Endothelial cell of umbilical vein (primary cell): ENCODE results near the gene MYO5B. TPM values are rescaled to one million over a fixed set of nuclear protein-coding genes. Genes with fewer than 3 reads are reported as not detected.

Experiments
- BruUV-seq: library from RNA; stranded (reverse); fragments of 400-500 nt; replicated peaks from 2 replicates; lab custom pipeline; 2021; lab: Mats Ljungman, UMichigan
- CTCF ChIA-PET: fragments of 300-600, 350-600 bp; sonication (Branson Sonifier 250); formaldehyde crosslinking; loops from one replicate; lab custom pipeline; 2021; ENCODE audit warnings: antibody characterized with exemption, inconsistent platforms; lab: Charles Lee
- POLR2A ChIA-PET: fragments of 300-600, 350-600 bp; sonication (Branson Sonifier 250); formaldehyde crosslinking; loops from one replicate; lab custom pipeline; 2021; ENCODE audit warnings: antibody characterized with exemption, inconsistent platforms; lab: Charles Lee
- DNase-seq: peaks from one replicate; pipeline ENCODE4 v3.0.0-alpha.2; 2011; ENCODE audit warnings: low read depth, low spot score
- FAIRE-seq: peaks from 2 replicates; lab custom pipeline; 2011; peaks lifted over from hg19 to GRCh38; lab: Jason Lieb, UNC
- H2AFZ ChIP-seq: 2 replicates; pipeline ENCODE4 v1.6.0; 2012; ENCODE audit warnings: low read depth, low read length, control low read depth, inconsistent platforms
- H3K27ac ChIP-seq: 2 replicates; pipeline ENCODE4 v1.5.1; 2011; ENCODE audit warnings: low read depth, mild to moderate bottlenecking, control low read depth, low read length, moderate library complexity; ENCODE audit not compliant: insufficient read depth
- H3K27me3 ChIP-seq, 2 experiments: 2 replicates each; pipeline versions ENCODE4 v1.6.0 to v1.6.1; 2011; ENCODE audit warnings: low read length in 2 of 2, mixed read lengths in 1 of 2; ENCODE audit not compliant: control insufficient read depth in 2 of 2, insufficient read depth in 2 of 2
- H3K36me3 ChIP-seq, 2 experiments: 2 replicates in 1 of 2; 3 replicates in 1 of 2; pipeline ENCODE4 v1.5.1; 2011; ENCODE audit warnings: low read length in 2 of 2, mild to moderate bottlenecking in 1 of 2, moderate library complexity in 1 of 2; ENCODE audit not compliant: control insufficient read depth in 2 of 2, insufficient read depth in 2 of 2; ENCODE audit errors: extremely low read depth in 1 of 2
- H3K4me1 ChIP-seq: 3 replicates; pipeline ENCODE4 v1.5.1; 2011; ENCODE audit warnings: mild to moderate bottlenecking, low read length; ENCODE audit not compliant: control insufficient read depth, insufficient read depth; ENCODE audit errors: extremely low read depth
- H3K4me2 ChIP-seq: 2 replicates; pipeline ENCODE4 v1.6.1; 2011; ENCODE audit warnings: low read length, control low read depth, mixed read lengths; ENCODE audit not compliant: insufficient read depth
- H3K4me3 ChIP-seq, 3 experiments: fragments of 200-600 bp in 1 of 3; sonication (generic), shearing (Covaris generic) in 1 of 3; replicated peaks in 1 of 3; 2 replicates each; pipeline ENCODE4 v1.5.1; 2011 to 2016; ENCODE audit warnings: control low read depth in 3 of 3, low read length in 3 of 3, mild to moderate bottlenecking in 2 of 3, inconsistent platforms in 1 of 3, low read depth in 1 of 3, moderate library complexity in 1 of 3; ENCODE audit not compliant: insufficient read depth in 1 of 3
- H3K79me2 ChIP-seq: 2 replicates; pipeline ENCODE4 v1.6.0; 2012; ENCODE audit warnings: low read length, inconsistent platforms; ENCODE audit not compliant: control insufficient read depth, insufficient read depth
- H3K9ac ChIP-seq: replicated peaks from 2 replicates; pipeline ENCODE3; 2011; ENCODE audit warnings: low read length, control low read depth; ENCODE audit not compliant: insufficient read depth; ENCODE audit errors: extremely low read depth
- H3K9me1 ChIP-seq: replicated peaks from 3 replicates; pipeline ENCODE4 v1.6.0; 2011; ENCODE audit warnings: mild to moderate bottlenecking, low read length; ENCODE audit not compliant: control insufficient read depth, insufficient read depth; ENCODE audit errors: extremely low read depth
- H3K9me3 ChIP-seq: replicated peaks from 2 replicates; pipeline ENCODE4 v1.5.1; 2012; ENCODE audit warnings: low read length, inconsistent platforms; ENCODE audit not compliant: control insufficient read depth, insufficient read depth
- H4K20me1 ChIP-seq: replicated peaks from 2 replicates; pipeline ENCODE3; 2011; ENCODE audit warnings: mild to moderate bottlenecking, low read length; ENCODE audit not compliant: control insufficient read depth, insufficient read depth; ENCODE audit errors: extremely low read depth
- EZH2 ChIP-seq: IDR thresholded peaks from 2 replicates; pipeline ENCODE4 v1.6.1; 2012; ENCODE audit warnings: borderline replicate concordance, low read depth, mild to moderate bottlenecking, moderate library complexity, low read length, inconsistent platforms; ENCODE audit not compliant: severe bottlenecking
- FOS ChIP-seq: IDR thresholded peaks from 2 replicates; pipeline ENCODE4 v1.6.1; 2011; ENCODE audit warnings: mild to moderate bottlenecking, low read length, moderate library complexity, borderline replicate concordance; ENCODE audit not compliant: insufficient read depth
- GATA2 ChIP-seq: IDR thresholded peaks from 2 replicates; pipeline ENCODE4 v1.7.0; 2011; ENCODE audit warnings: low read depth, mild to moderate bottlenecking, moderate library complexity, mixed read lengths, low read length; ENCODE audit not compliant: insufficient read length, insufficient read depth
- JUN ChIP-seq: IDR thresholded peaks from 2 replicates; pipeline ENCODE4 v1.6.1; 2011; ENCODE audit warnings: borderline replicate concordance, low read depth; ENCODE audit not compliant: insufficient read length, insufficient read depth
- MYC ChIP-seq: IDR thresholded peaks from one replicate; pipeline ENCODE4 v1.6.1; 2011; ENCODE audit warnings: mild to moderate bottlenecking, low read depth, low read length
- POLR2A ChIP-seq: IDR thresholded peaks from 2 replicates; pipeline ENCODE4 v1.6.1; 2012; ENCODE audit warnings: low read depth, mild to moderate bottlenecking, control low read depth, low read length
- POLR2AphosphoS5 ChIP-seq: IDR thresholded peaks from 2 replicates; pipeline ENCODE4 v1.6.1; 2012; ENCODE audit warnings: low read depth, mild to moderate bottlenecking, control low read depth, low read length, moderate library complexity; ENCODE audit not compliant: insufficient read depth
- dilution Hi-C: fragments of 300-500 bp; cut with MboI; formaldehyde crosslinking; loops from one replicate; pipeline ENCODE4 v1.15.0; 2019; ENCODE audit warnings: low sequenced_read_pairs; ENCODE audit not compliant: extremely low pct_ligation_motif_present
- intact Hi-C: fragments of 100-400 bp; cut with micrococcal nuclease; formaldehyde crosslinking; loops from one replicate; pipeline ENCODE4 v1.10.0; 2022
- polyA plus RNA-seq, 4 experiments: library from polyadenylated mRNA; depleted of rRNA in 3 of 4; stranded (reverse) in 3 of 4; unstranded in 1 of 4; fragments of >200 nt; gene quantifications; 2 replicates each; pipeline versions ENCODE4 v1.2.1 to v1.2.3, GENCODE V29; 2011 to 2012; ENCODE audit warnings: missing spikeins in 1 of 4
- total RNA-seq: library from RNA; stranded (reverse); gene quantifications from 2 replicates; pipeline ENCODE4 v1.2.3, GENCODE V29; 2021
- TF ChIP-seq, protein P1 (sequence below): IDR thresholded peaks from 2 replicates; pipeline ENCODE4 v1.6.1; 2011; ENCODE audit not compliant: insufficient read depth, insufficient read length
- TF ChIP-seq, protein P2 (sequence below), 2 donors: IDR thresholded peaks; 1 replicate in 1 of 2; 2 replicates in 1 of 2; pipeline ENCODE4 v1.5.1; 2011; ENCODE audit warnings: low read length in 2 of 2, mild to moderate bottlenecking in 2 of 2, moderate library complexity in 2 of 2, control low read depth in 1 of 2, inconsistent platforms in 1 of 2, low read depth in 1 of 2; ENCODE audit not compliant: insufficient read depth in 1 of 2; ENCODE audit errors: extremely low read depth in 1 of 2

Gene MYO5B
- total and polyA plus RNA-seq, 2 donors (not counting 3 experiments of a cell fraction or from before 2014, with no cell fraction given) = 0.54 to 1.1 TPM

GRCh38 chr18:50195689-50196088 is 742 bp upstream of the MYO5B start:
- no peaks in the 10 kb centered on the region for H3K9me1 ChIP-seq

More at GRCh38 chr18:50195689-50196088, 742 bp upstream of the MYO5B start:
- H3K9me3 ChIP-seq = no peaks in the 10 kb centered on the region
- DNase-seq (no peak), FAIRE-seq (no peak)
- BruUV-seq = no TSS peak
- dilution Hi-C loops (no loop called here), intact Hi-C loops (no loop called here)
- no peak overlapping the region for H3K4me2 ChIP-seq
- H3K27ac ChIP-seq = no peak overlapping the region
- peaks cover 35 to 48% of the 10 kb centered on the region in 2 experiments for H3K27me3 ChIP-seq
- no peaks in the 10 kb centered on the region for H4K20me1 ChIP-seq
- H3K4me3 ChIP-seq = no peak overlapping the region
- CTCF ChIA-PET = interaction anchor here (0.7 to 1.3 kb wide), 2 partner anchors 10 to 161 kb away, joined by 3 read pairs; no protein-coding TSS in a partner anchor
- no peak overlapping the region for H2AFZ ChIP-seq
- TF ChIP-seq POLR2AphosphoS5 (no peak), JUN (no peak), POLR2A (no peak), FOS (no peak), GATA2 (no peak), EZH2 (no peak), MYC (no peak)
- TF ChIP-seq, protein P1, sequence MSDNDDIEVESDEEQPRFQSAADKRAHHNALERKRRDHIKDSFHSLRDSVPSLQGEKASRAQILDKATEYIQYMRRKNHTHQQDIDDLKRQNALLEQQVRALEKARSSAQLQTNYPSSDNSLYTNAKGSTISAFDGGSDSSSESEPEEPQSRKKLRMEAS = no peak
- TF ChIP-seq, protein P2, sequence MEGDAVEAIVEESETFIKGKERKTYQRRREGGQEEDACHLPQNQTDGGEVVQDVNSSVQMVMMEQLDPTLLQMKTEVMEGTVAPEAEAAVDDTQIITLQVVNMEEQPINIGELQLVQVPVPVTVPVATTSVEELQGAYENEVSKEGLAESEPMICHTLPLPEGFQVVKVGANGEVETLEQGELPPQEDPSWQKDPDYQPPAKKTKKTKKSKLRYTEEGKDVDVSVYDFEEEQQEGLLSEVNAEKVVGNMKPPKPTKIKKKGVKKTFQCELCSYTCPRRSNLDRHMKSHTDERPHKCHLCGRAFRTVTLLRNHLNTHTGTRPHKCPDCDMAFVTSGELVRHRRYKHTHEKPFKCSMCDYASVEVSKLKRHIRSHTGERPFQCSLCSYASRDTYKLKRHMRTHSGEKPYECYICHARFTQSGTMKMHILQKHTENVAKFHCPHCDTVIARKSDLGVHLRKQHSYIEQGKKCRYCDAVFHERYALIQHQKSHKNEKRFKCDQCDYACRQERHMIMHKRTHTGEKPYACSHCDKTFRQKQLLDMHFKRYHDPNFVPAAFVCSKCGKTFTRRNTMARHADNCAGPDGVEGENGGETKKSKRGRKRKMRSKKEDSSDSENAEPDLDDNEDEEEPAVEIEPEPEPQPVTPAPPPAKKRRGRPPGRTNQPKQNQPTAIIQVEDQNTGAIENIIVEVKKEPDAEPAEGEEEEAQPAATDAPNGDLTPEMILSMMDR (IDR thresholded peaks at IDR 0.05; ENCODE audit: extremely low read depth in 1 of 2, insufficient read depth in 1 of 2, low read depth in 1 of 2, low read length in 2 of 2) = no peak
- H3K9ac ChIP-seq = no peak overlapping the region
- POLR2A ChIA-PET = no interaction called here
- no peaks in the 10 kb centered on the region for H3K79me2 ChIP-seq
- H3K4me1 ChIP-seq = no peaks in the 10 kb centered on the region
- H3K36me3 ChIP-seq = no peaks in the 10 kb centered on the region
